Activated CD8-positive, alpha-beta T cell treated with anti-CD3 and anti-CD28 coated beads for 36 hours (primary cell): ENCODE measurements around the gene DEPDC4. TPM values are rescaled to one million over a fixed set of nuclear protein-coding genes. Genes with fewer than 3 reads are reported as not detected.
"Not testable (repeated sequence)": the region's sequence is repeated elsewhere in the genome, so short reads cannot be mapped to it uniquely, and the experiment has no call there.

Source experiments
- ATAC-seq: fragments of 200-7000 bp; cut with Tn5 transposase; one replicate; pipeline ENCODE4 v1.10.0; 2021; ENCODE audit warnings: mild to moderate bottlenecking, moderate library complexity
- CTCF ChIA-PET: fragments of 350-600 bp; sonication (Branson Sonifier 250); formaldehyde crosslinking; loops from one replicate; lab custom pipeline; 2021; ENCODE audit warnings: antibody characterized with exemption; lab: Charles Lee
- POLR2A ChIA-PET: fragments of 350-600 bp; sonication (Branson Sonifier 250); formaldehyde crosslinking; loops from one replicate; lab custom pipeline; 2021; ENCODE audit warnings: antibody characterized with exemption; lab: Charles Lee
- DNase-seq: peaks from one replicate; pipeline ENCODE4 v3.0.0-alpha.2; 2020
- H3K27ac Mint-ChIP-seq: one replicate; pipeline ENCODE4 v1.8.0; 2021; ENCODE audit warnings: mild to moderate bottlenecking, mixed read lengths
- H3K27me3 Mint-ChIP-seq: one replicate; pipeline ENCODE4 v1.8.0; 2021; ENCODE audit warnings: mixed read lengths
- H3K36me3 Mint-ChIP-seq: one replicate; pipeline ENCODE4 v1.8.0; 2021; ENCODE audit warnings: low read depth, mixed read lengths
- H3K4me1 Mint-ChIP-seq: one replicate; pipeline ENCODE4 v1.8.0; 2021; ENCODE audit warnings: low read depth, mixed read lengths
- H3K4me3 Mint-ChIP-seq: one replicate; pipeline ENCODE4 v1.8.0; 2021; ENCODE audit warnings: mild to moderate bottlenecking, moderate library complexity, mixed read lengths
- H3K9me3 Mint-ChIP-seq: one replicate; pipeline ENCODE4 v1.8.0; 2021; ENCODE audit warnings: mixed read lengths
- CTCF ChIP-seq: fragments of 200-600 bp; IDR thresholded peaks from one replicate; pipeline ENCODE4 v1.8.0; 2022; ENCODE audit warnings: antibody characterized with exemption, mild to moderate bottlenecking
- intact Hi-C: fragments of 100-400 bp; cut with micrococcal nuclease; formaldehyde crosslinking; loops from one replicate; pipeline ENCODE4 v1.10.0; 2022
- total RNA-seq, 2 experiments: library from RNA; stranded (reverse); gene quantifications; one replicate each; pipeline ENCODE4 v1.2.3, GENCODE V29; 2021

Gene DEPDC4
- 1 to 10 TPM; 1.6 to 3.7 TPM for total RNA-seq

GRCh38 chr12:100266835-100267602 is at the start of gene DEPDC4, which contains the start of gene SCYL2:
TSS of gene DEPDC4 (minus strand) at chr12:100267079. CDS start at chr12:100267076, 3 bp downstream.
TSS of gene SCYL2 (plus strand) at chr12:100267177. CDS start at chr12:100282971, 15,794 bp downstream.
- H3K36me3 Mint-ChIP-seq, result peaks cover 4% of the 10 kb centered on the region
- peak; percentile 97 for DNase-seq
- POLR2A ChIA-PET, result interaction anchor here (0.6 to 1.4 kb wide), 5 partner anchors 17 to 306 kb away, joined by 3 to 8 read pairs (median 3); partner anchors contain the start of gene ACTR6
- peaks cover 25% of the 10 kb centered on the region for H3K4me1 Mint-ChIP-seq
- H3K9me3 Mint-ChIP-seq, result no peaks in the 10 kb centered on the region
- peak; percentile 96 for ATAC-seq
- H3K27ac Mint-ChIP-seq, result peak within 1 kb of the TSS; percentile 98
- peak within 1 kb of the TSS; percentile 86 for H3K4me3 Mint-ChIP-seq
- intact Hi-C loops, result loop anchor here (5.0 kb wide), 1 partner anchor 65 kb away; the partner anchor contains the start of gene ACTR6
- CTCF ChIA-PET, result interaction anchor here (1.2 to 2.5 kb wide), 3 partner anchors 11 to 112 kb away, joined by 4 to 6 read pairs (median 5); partner anchors contain the start of gene ACTR6
- TF ChIP-seq CTCF, result no peak
- H3K27me3 Mint-ChIP-seq, result no peaks in the 10 kb centered on the region

DNA sequence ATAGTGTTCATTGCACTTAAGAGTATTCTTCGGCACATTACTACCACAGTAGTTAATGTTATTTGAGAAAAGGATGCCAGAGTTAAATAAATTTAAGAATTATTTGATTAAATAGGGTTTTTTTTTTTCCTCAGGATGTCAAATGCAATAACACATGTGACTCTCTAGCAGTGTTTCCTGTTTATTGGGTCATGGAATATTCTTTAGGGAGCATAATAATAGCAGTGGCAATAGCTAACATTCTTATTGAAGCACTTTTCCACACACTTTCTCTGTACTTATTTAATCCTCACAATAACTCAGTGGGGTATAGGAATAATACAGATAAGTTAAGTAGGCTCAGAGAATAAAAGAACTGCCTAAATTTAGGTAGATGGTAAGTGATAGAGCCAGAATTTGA is 44.4 kb upstream of the DEPDC4 start:
- intact Hi-C loops, result no loop called here
- Mint-ChIP-seq H3K36me3 (peaks cover 10% of the 10 kb centered on the region), H3K4me1 (no peaks in the 10 kb centered on the region), H3K27ac (no peak overlapping the region), H3K4me3 (no peak overlapping the region), H3K27me3 (no peaks in the 10 kb centered on the region), H3K9me3 (peaks cover 3% of the 10 kb centered on the region)
- ChIA-PET CTCF (no interaction called here), POLR2A (no interaction called here)
- no peak for DNase-seq
- no peak for ATAC-seq
- TF ChIP-seq CTCF, result no peak

DNA sequence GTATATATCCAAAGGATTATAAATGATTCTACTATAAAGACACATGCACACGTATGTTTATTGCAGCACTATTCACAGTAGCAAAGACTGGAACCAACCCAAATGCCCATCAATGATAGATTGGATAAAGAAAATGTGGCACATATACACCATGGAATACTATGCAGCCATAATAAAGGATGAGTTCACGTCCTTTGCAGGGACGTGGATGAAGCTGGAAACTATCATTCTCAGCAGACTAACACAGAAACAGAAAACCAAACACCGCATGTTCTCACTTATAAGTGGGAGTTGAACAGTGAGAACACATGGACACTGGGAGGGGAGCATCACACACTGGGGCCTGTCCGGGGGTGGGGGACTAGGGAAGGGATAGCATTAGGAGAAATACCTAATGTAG is 41.3 kb upstream of the DEPDC4 start:
- H3K36me3 Mint-ChIP-seq, result peaks cover 37% of the 10 kb centered on the region
- not testable (repeated sequence) for DNase-seq

DNA sequence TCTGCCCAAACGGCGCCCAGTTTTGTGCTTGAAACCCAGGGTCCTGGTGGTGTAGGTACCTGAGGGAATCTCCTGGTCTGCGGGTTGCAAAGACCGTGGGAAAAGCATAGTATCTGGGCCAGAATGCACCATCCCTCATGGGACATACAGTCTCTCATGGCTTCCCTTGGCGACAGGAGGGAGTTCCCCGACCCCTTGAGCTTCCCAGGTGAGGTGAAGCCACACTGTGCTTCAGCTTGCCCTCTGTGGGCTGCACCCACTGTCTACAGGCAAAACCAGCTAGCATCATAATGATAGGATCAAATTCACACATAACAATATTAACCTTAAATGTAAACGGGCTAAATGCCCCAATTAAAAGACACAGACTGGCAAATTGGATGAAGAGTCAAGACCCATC is 37.5 kb upstream of the DEPDC4 start:
- CTCF ChIA-PET, H3K27me3 Mint-ChIP-seq, H3K27ac Mint-ChIP-seq, H3K4me1 Mint-ChIP-seq, ATAC-seq, H3K4me3 Mint-ChIP-seq, DNase-seq, intact Hi-C loops: not testable (repeated sequence)
- POLR2A ChIA-PET, result interaction anchor here (0.8 kb wide), 1 partner anchor 25 kb away, joined by 3 read pairs; no protein-coding TSS in a partner anchor
- peaks cover 66% of the 10 kb centered on the region for H3K36me3 Mint-ChIP-seq
- peaks cover 30% of the 10 kb centered on the region for H3K9me3 Mint-ChIP-seq

More for the DNA sequence above, 41.3 kb upstream of the DEPDC4 start:
- H3K4me1 Mint-ChIP-seq, H3K27me3 Mint-ChIP-seq, H3K27ac Mint-ChIP-seq, ATAC-seq, POLR2A ChIA-PET, CTCF ChIA-PET, H3K4me3 Mint-ChIP-seq, intact Hi-C loops: not testable (repeated sequence)
- H3K9me3 Mint-ChIP-seq, result peaks cover 16% of the 10 kb centered on the region

- TF ChIP-seq CTCF, result no peak
- POLR2A ChIA-PET, result interaction anchor here (0.7 to 0.8 kb wide), 2 partner anchors 25 to 1234 kb away, joined by 3 read pairs; no protein-coding TSS in a partner anchor
- Mint-ChIP-seq H3K36me3 (peaks cover 71% of the 10 kb centered on the region), H3K4me3 (no peak overlapping the region), H3K4me1 (no peaks in the 10 kb centered on the region), H3K27ac (no peak overlapping the region), H3K27me3 (no peaks in the 10 kb centered on the region), H3K9me3 (peaks cover 30% of the 10 kb centered on the region)
- intact Hi-C loops, result no loop called here
- no peak for DNase-seq
- ATAC-seq, result no peak
- CTCF ChIA-PET, result no interaction called here
Measured at GRCh38 chr12:100303831-100304230, 37.0 kb upstream of the DEPDC4 start.
